Superior temporal gyrus (tissue), 1 donor: ENCODE measurements around the gene ADGRL4.
A peak's percentile ranks its signal among the peaks of the same experiment; 100 is the strongest.
"Not testable (repeated sequence)": the region's sequence is repeated elsewhere in the genome, so short reads cannot be mapped to it uniquely, and the experiment has no call there.

Experiments used
- DNase-seq: peaks from one replicate; pipeline ENCODE4 v3.0.0-alpha.2; 2016; ENCODE audit errors: extremely low spot score

Gene ADGRL4

GRCh38 chr1:78918157-78918556, 88.4 kb downstream of the ADGRL4 start:
- no peak for DNase-seq

GRCh38 chr1:78916986-78917385, 89.5 kb downstream of the ADGRL4 start:
- DNase-seq = no peak

- no peak for DNase-seq
Measured at GRCh38 chr1:78913950-78914349, 92.6 kb downstream of the ADGRL4 start.

- no peak for DNase-seq
Measured at GRCh38 chr1:78911956-78912880, 94.3 kb downstream of the ADGRL4 start.

- no peak for DNase-seq
Measured at GRCh38 chr1:78902641-78903040, 103.9 kb downstream of the ADGRL4 start.

- DNase-seq = no peak
Measured at GRCh38 chr1:78894811-78895210, 111.7 kb downstream of the ADGRL4 start.

- DNase-seq = peak; percentile 6
Measured at GRCh38 chr1:78892260-78892840, 114.2 kb downstream of the ADGRL4 start.

GRCh38 chr1:78887458-78887857, 119.1 kb downstream of the ADGRL4 start:
- DNase-seq = no peak

- peak; percentile 5 for DNase-seq
Measured at GRCh38 chr1:78884685-78885452, 121.7 kb downstream of the ADGRL4 start.

GRCh38 chr1:78880223-78880622, 126.3 kb downstream of the ADGRL4 start:
- no peak for DNase-seq

- DNase-seq = not testable (repeated sequence)
Measured at GRCh38 chr1:78875986-78876385, 130.5 kb downstream of the ADGRL4 start.

- not testable (repeated sequence) for DNase-seq
Measured at GRCh38 chr1:78872801-78873200, 133.7 kb downstream of the ADGRL4 start.

GRCh38 chr1:78871249-78871648, 135.3 kb downstream of the ADGRL4 start:
- DNase-seq = no peak

GRCh38 chr1:78869136-78869535, 137.4 kb downstream of the ADGRL4 start:
- DNase-seq = no peak

GRCh38 chr1:78864175-78864574, 142.4 kb downstream of the ADGRL4 start:
- DNase-seq = no peak

- no peak for DNase-seq
Measured at GRCh38 chr1:78856096-78856495, 150.4 kb downstream of the ADGRL4 start.

- no peak for DNase-seq
Measured at GRCh38 chr1:78855258-78855657, 151.3 kb downstream of the ADGRL4 start.

GRCh38 chr1:78854556-78854955, 152.0 kb downstream of the ADGRL4 start:
- no peak for DNase-seq

GRCh38 chr1:78843546-78843945, 163.0 kb downstream of the ADGRL4 start:
- no peak for DNase-seq

GRCh38 chr1:78843111-78843510, 163.4 kb downstream of the ADGRL4 start:
- no peak for DNase-seq

GRCh38 chr1:78840453-78841271, 165.9 kb downstream of the ADGRL4 start:
- DNase-seq = no peak
